Loucy (cell line): Measurements from ENCODE around the gene OGFR.
A peak's percentile ranks its signal among the peaks of the same experiment; 100 is the strongest.

ENCODE experiments used
- H2AFZ ChIP-seq: fragments of 200-600 bp; sonication (generic); 2 replicates; pipeline ENCODE4 v1.6.0; 2016; ENCODE audit warnings: antibody characterized with exemption, mild to moderate bottlenecking, low read length, moderate library complexity
- H3F3A ChIP-seq: fragments of 200-600 bp; 2 replicates; pipeline ENCODE4 v1.6.0; 2016; ENCODE audit warnings: antibody characterized with exemption, low read depth, mild to moderate bottlenecking
- H3K27me3 ChIP-seq: fragments of 200-600 bp; sonication (generic); 2 replicates; pipeline ENCODE4 v1.6.1; 2014; ENCODE audit warnings: low read length, mild to moderate bottlenecking; ENCODE audit not compliant: insufficient read depth, poor library complexity, severe bottlenecking
- H3K36me3 ChIP-seq: fragments of 200-600 bp; sonication (generic); 2 replicates; pipeline ENCODE4 v1.6.1; 2016; ENCODE audit warnings: low read length; ENCODE audit not compliant: insufficient read depth
- H3K4me1 ChIP-seq: fragments of 200-600 bp; sonication (generic); 2 replicates; pipeline ENCODE4 v1.5.1; 2014; ENCODE audit warnings: low read length, mild to moderate bottlenecking; ENCODE audit not compliant: insufficient read depth, poor library complexity, severe bottlenecking
- H3K4me2 ChIP-seq: fragments of 200-600 bp; sonication (generic); 2 replicates; pipeline ENCODE4 v1.6.0; 2014; ENCODE audit warnings: antibody characterized with exemption, low read length, low read depth, mild to moderate bottlenecking; ENCODE audit not compliant: poor library complexity, severe bottlenecking
- H3K4me3 ChIP-seq: fragments of 200-600 bp; sonication (generic); 2 replicates; pipeline ENCODE4 v1.5.1; 2014; ENCODE audit warnings: low read length, mild to moderate bottlenecking, mixed read lengths; ENCODE audit not compliant: poor library complexity, severe bottlenecking
- H3K79me2 ChIP-seq: fragments of 200-600 bp; sonication (generic); 2 replicates; pipeline ENCODE4 v1.6.1; 2014; ENCODE audit warnings: low read length; ENCODE audit not compliant: insufficient read depth
- H3K9ac ChIP-seq: fragments of 200-600 bp; sonication (generic); 2 replicates; pipeline ENCODE4 v1.6.0; 2014; ENCODE audit warnings: mild to moderate bottlenecking, low read depth, low read length, moderate library complexity; ENCODE audit not compliant: poor library complexity, severe bottlenecking
- H3K9me2 ChIP-seq: fragments of 200-600 bp; sonication (generic); replicated peaks from 2 replicates; pipeline ENCODE4 v1.6.1; 2016; ENCODE audit warnings: low read depth, low read length, mixed read lengths
- H3K9me3 ChIP-seq: fragments of 200-600 bp; sonication (generic); 2 replicates; pipeline ENCODE4 v1.6.1; 2014; ENCODE audit warnings: mild to moderate bottlenecking, antibody characterized with exemption, low read length, low read depth; ENCODE audit not compliant: insufficient read depth
- H4K20me1 ChIP-seq: fragments of 200-600 bp; sonication (generic); 2 replicates; pipeline ENCODE4 v1.6.0; 2014; ENCODE audit warnings: antibody characterized with exemption, low read length, mild to moderate bottlenecking; ENCODE audit not compliant: insufficient read depth, poor library complexity, severe bottlenecking
- EZH2phosphoT487 ChIP-seq: fragments of 200-600 bp; IDR thresholded peaks from 2 replicates; pipeline ENCODE4 v1.6.1; 2018; ENCODE audit warnings: antibody characterized with exemption, mild to moderate bottlenecking, moderate library complexity, borderline replicate concordance
- TF ChIP-seq, protein P1 (sequence below): fragments of 200-600 bp; sonication (generic); conservative IDR thresholded peaks from 2 replicates; pipeline ENCODE4 v1.5.1; 2014; ENCODE audit warnings: mild to moderate bottlenecking, antibody characterized with exemption, low read length

Gene OGFR

DNA sequence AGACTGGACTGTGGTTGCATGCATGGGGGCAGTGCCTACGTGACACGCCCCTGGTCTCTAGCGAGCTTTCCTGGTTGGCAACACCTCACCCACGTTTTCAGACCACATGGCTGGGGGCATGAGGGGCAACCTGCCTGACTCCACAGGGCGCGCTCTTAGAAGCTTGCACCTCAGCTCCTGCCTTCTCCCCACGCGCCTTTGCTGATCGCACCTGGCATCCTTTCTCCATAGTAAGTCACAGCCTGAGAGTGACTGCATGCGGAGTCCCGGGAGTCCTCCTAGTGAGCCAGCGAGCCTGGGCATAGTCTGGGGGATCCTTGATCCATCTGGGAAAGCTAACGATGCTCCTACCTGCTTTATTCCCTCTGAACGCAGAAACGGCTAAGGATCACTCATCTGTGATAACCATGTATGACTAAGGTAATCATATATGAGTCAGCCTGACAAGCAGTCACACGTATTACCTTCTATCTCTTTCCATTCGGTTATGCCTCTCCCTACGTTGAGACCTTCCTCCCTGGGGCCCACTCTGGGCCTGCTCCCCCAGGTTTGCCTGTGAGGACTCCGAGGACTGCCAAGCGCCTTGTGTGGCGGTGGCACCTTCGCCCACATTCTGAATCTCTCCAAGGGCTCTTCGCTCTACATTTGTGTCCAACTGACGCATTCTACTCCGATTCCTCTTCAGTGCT lies 52.4 kb downstream of the OGFR start:
- peak overlapping the region; percentile 77 for H3K4me2 ChIP-seq
- peaks cover 6% of the 10 kb centered on the region for H4K20me1 ChIP-seq
- peaks cover 24% of the 10 kb centered on the region for H3K4me1 ChIP-seq
- H3K36me3 ChIP-seq: peaks cover 13% of the 10 kb centered on the region; the same call in 1 of the 2 replicates
- H3K27me3 ChIP-seq: no peaks in the 10 kb centered on the region
- H3K9me2 ChIP-seq: no peaks in the 10 kb centered on the region
- no peaks in the 10 kb centered on the region for H3K9me3 ChIP-seq
- H3F3A ChIP-seq: no peaks in the 10 kb centered on the region
- H3K4me3 ChIP-seq: peak overlapping the region; percentile 77
- H3K9ac ChIP-seq: peak overlapping the region; percentile 80
- no peak overlapping the region for H2AFZ ChIP-seq
- H3K79me2 ChIP-seq: peaks cover 61% of the 10 kb centered on the region
- TF ChIP-seq, protein P1, sequence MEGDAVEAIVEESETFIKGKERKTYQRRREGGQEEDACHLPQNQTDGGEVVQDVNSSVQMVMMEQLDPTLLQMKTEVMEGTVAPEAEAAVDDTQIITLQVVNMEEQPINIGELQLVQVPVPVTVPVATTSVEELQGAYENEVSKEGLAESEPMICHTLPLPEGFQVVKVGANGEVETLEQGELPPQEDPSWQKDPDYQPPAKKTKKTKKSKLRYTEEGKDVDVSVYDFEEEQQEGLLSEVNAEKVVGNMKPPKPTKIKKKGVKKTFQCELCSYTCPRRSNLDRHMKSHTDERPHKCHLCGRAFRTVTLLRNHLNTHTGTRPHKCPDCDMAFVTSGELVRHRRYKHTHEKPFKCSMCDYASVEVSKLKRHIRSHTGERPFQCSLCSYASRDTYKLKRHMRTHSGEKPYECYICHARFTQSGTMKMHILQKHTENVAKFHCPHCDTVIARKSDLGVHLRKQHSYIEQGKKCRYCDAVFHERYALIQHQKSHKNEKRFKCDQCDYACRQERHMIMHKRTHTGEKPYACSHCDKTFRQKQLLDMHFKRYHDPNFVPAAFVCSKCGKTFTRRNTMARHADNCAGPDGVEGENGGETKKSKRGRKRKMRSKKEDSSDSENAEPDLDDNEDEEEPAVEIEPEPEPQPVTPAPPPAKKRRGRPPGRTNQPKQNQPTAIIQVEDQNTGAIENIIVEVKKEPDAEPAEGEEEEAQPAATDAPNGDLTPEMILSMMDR: no peak
- no peak for TF ChIP-seq EZH2phosphoT487

DNA sequence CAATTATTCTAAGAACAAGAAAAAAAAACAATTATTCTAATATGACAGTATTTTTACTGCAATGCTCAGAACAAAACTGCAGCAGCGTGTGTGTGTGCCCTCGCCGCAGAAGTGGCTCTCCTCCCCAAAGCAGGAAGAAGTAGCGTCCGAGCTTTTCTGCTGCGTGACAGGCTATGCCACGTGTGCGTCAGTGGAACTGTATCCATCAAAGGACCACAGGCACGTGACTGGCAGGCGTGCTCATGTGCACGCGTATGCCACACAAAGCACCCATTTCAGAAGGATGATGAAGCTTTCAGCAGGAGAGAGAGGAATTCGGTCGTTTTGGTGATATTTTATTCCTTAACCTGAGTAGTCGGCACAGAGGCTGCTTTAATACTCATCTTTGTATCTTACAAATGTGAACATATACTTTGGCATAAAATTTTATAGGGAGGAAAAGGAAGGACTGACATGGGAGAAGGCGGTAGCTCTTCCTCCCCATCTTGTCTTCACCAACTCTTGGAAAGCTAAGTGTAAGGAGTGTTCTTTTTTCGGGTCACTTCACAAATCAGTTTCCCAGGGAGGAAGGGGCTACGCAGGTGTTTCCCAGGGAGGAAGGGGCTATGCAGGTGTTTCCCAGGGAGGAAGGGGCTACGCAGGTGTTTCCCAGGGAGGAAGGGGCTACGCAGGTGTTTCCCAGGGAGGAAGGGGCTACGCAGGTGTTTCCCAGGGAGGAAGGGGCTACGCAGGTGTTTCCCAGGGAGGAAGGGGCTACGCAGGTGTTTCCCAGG lies 53.6 kb downstream of the OGFR start:
- Histone ChIP-seq H3K79me2 (peaks cover 51% of the 10 kb centered on the region), H3K4me1 (peaks cover 24% of the 10 kb centered on the region), H3K9me3 (no peaks in the 10 kb centered on the region), H3K9ac (peak overlapping the region; percentile 80), H2AFZ (no peak overlapping the region), H4K20me1 (peaks cover 6% of the 10 kb centered on the region), H3K4me2 (peak overlapping the region; percentile 77), H3K9me2 (no peaks in the 10 kb centered on the region), H3K36me3 (peaks cover 6% of the 10 kb centered on the region; the same call in 1 of the 2 replicates), H3F3A (no peaks in the 10 kb centered on the region), H3K4me3 (peak overlapping the region; percentile 77), H3K27me3 (no peaks in the 10 kb centered on the region)
- TF ChIP-seq, protein P1: no peak
- no peak for TF ChIP-seq EZH2phosphoT487

DNA sequence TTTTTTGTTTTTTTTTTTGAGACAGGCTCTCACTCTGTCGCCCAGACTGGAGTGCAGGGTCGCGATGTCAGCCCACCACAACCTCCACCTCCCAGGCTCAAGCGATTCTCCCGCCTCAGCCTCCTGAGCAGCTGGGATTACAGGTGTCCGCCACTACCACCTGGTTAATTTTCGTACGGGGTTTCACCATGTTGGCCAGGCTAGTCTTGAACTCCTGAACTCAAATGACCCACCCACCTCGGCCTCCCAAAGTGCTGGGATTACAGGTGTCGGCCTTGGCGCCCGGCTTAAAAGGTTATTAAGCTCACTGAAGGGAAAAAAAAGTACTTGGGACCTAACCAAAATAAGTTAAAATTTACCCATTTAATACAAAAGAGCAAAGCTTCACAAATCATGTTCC lies 55.1 kb downstream of the OGFR start:
- H3K4me1 ChIP-seq: peaks cover 22% of the 10 kb centered on the region
- peak overlapping the region; percentile 77 for H3K4me3 ChIP-seq
- peak overlapping the region; percentile 80 for H3K9ac ChIP-seq
- no peaks in the 10 kb centered on the region for H3K9me2 ChIP-seq
- TF ChIP-seq EZH2phosphoT487: no peak
- TF ChIP-seq, protein P1: no peak
- peaks cover 6% of the 10 kb centered on the region for H4K20me1 ChIP-seq
- H2AFZ ChIP-seq: no peak overlapping the region
- no peaks in the 10 kb centered on the region for H3K9me3 ChIP-seq
- H3K36me3 ChIP-seq: peaks cover 6% of the 10 kb centered on the region; the same call in 1 of the 2 replicates
- peaks cover 47% of the 10 kb centered on the region for H3K79me2 ChIP-seq
- peak overlapping the region; percentile 77 for H3K4me2 ChIP-seq
- no peaks in the 10 kb centered on the region for H3F3A ChIP-seq
- H3K27me3 ChIP-seq: no peaks in the 10 kb centered on the region
